Activated CD4-positive, alpha-beta T cell treated with anti-CD3 and anti-CD28 coated beads for 24 hours (primary cell): ENCODE measurements around the gene CCDC179.

Source experiments
- DNase-seq, 2 donors: peaks; one replicate each; pipeline ENCODE4 v3.0.0-alpha.2; 2020; ENCODE audit warnings: low read depth in 2 of 2

The CCDC179 gene

DNA sequence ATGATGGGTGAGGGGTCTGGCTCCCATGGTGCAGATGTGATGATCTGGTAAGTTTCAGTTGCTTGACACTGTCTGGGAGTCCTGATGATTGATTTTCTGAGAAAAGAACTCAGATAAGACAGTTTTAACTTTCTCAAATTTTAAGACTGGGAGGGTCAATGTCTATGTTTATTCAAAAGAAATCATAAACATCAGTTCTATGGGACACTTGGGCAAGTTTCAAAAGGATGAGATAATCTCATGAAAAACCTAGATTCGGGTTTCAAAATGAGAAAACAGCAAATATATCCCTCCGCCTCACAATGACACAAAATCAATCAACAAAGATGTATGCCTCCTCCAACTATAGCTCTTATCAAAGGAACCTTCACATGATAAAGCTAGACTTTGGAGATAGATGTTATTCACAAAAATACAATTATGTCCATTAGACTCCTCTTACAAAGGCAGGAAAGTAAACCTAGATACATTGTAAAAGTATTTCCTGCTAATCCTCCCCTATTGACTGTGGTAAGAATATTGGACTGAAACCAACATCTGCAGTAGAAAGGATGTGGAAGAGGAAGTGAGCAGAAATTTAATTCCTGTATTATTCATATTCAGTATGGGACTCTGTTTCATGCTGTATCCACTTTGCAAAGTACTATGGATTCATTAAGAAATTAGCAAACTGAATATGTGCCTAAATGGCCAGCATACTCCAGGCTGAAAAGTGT is 52.3 kb downstream of the CCDC179 start:
- no peak for DNase-seq

- DNase-seq = no peak
These were observed 52.9 kb downstream of the CCDC179 start for GRCh38 chr11:22807391-22807790.

DNA sequence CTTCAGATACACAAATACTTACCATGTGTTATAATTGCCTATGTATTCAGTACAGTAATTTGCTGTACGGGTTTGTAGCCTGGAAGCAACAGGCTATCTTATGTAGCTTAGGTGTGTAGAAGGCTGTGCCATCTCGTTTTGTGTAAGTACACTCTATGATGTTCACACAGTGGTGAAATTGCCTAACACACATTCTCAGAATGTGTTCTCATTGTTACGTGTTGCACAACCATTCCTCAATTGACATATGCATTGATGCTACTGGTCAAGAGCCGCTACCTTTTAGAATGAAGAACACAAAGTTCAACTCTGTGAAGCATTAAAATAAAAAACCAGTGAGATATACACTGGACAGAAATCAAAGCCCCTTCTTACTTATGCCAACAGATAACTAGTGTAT is 57.4 kb downstream of the CCDC179 start:
- no peak for DNase-seq

DNA sequence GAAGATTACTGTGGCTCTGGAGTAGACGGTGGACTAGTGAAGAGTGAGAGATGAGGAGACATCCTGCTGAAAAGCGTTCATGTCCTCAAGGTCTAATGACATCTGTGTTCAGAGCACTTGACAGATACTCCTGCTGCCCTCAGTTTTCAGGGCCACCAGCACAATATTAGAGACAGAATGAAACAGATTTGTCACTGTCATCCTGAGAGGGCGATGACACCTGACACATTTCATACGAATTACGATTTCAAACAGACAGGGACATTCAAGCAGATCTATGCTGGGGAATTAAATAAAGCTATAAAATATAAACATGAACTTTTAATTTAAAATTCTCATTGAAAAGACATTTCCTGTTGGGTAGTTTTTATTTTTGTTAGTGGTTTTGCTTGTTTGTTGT is 59.8 kb downstream of the CCDC179 start:
- DNase-seq = no peak

- no peak for DNase-seq
These were observed 61.4 kb downstream of the CCDC179 start for GRCh38 chr11:22798901-22799300.

GRCh38 chr11:22797047-22797446 is 63.2 kb downstream of the CCDC179 start:
- DNase-seq = no peak
